Liver (tissue), 9 donors: ENCODE data around the gene TMBIM1. TPM values are rescaled to one million over a fixed set of nuclear protein-coding genes. Genes with fewer than 3 reads are reported as not detected.

Experiments used
- DNase-seq: peaks from one replicate; pipeline ENCODE4 v3.0.0-alpha.2; 2017; ENCODE audit warnings: low spot score
- H3K27ac ChIP-seq, 2 donors: one replicate each; pipeline ENCODE4 v1.7.0; 2013; ENCODE audit warnings: inconsistent platforms in 2 of 2, low read length in 2 of 2, control low read depth in 1 of 2, low read depth in 1 of 2, mild to moderate bottlenecking in 1 of 2
- H3K27me3 ChIP-seq, 4 donors: one replicate each; pipeline versions ENCODE4 v1.6.1 to v1.7.0; 2013; ENCODE audit warnings: low read length in 3 of 4, inconsistent platforms in 1 of 4, mild to moderate bottlenecking in 1 of 4, moderate library complexity in 1 of 4; ENCODE audit not compliant: control insufficient read depth in 4 of 4, insufficient read depth in 4 of 4
- H3K36me3 ChIP-seq, 4 donors: one replicate each; pipeline versions ENCODE4 v1.6.1 to v1.7.0; 2013; ENCODE audit warnings: low read length in 3 of 4, mild to moderate bottlenecking in 3 of 4, low read depth in 1 of 4, moderate library complexity in 1 of 4; ENCODE audit not compliant: control insufficient read depth in 4 of 4, insufficient read depth in 3 of 4
- H3K4me1 ChIP-seq, 4 donors: one replicate each; pipeline versions ENCODE4 v1.6.1 to v1.7.0; 2013; ENCODE audit warnings: low read length in 3 of 4, mild to moderate bottlenecking in 3 of 4, moderate library complexity in 1 of 4; ENCODE audit not compliant: control insufficient read depth in 4 of 4, insufficient read depth in 4 of 4
- H3K4me3 ChIP-seq, 3 donors: one replicate each; pipeline versions ENCODE4 v1.6.1 to v1.7.0; 2013; ENCODE audit warnings: low read length in 3 of 3, control low read depth in 1 of 3, low read depth in 1 of 3, mild to moderate bottlenecking in 1 of 3
- H3K9ac ChIP-seq, 2 donors: one replicate each; pipeline ENCODE4 v1.7.0; 2013; ENCODE audit warnings: low read length in 2 of 2, mild to moderate bottlenecking in 2 of 2, moderate library complexity in 2 of 2, control low read depth in 1 of 2, low read depth in 1 of 2
- H3K9me3 ChIP-seq, 4 donors: one replicate each; pipeline versions ENCODE4 v1.6.1 to v1.7.0; 2013; ENCODE audit warnings: low read length in 3 of 4; ENCODE audit not compliant: control insufficient read depth in 4 of 4
- ATF3 ChIP-seq: IDR thresholded peaks from 2 replicates; pipeline ENCODE4 v1.6.1; 2016; ENCODE audit warnings: antibody characterized with exemption
- CTCF ChIP-seq: fragments of 150-350 bp; IDR thresholded peaks from 2 replicates; pipeline ENCODE4 v1.5.1; 2017; ENCODE audit warnings: improper control_type of control experiment, low read depth, low read length; ENCODE audit not compliant: missing input control
- EGR1 ChIP-seq, 2 donors: IDR thresholded peaks; 2 replicates each; pipeline ENCODE4 v1.6.1; 2016 to 2018; ENCODE audit warnings: antibody characterized with exemption in 2 of 2, low read depth in 2 of 2
- FOXA1 ChIP-seq: IDR thresholded peaks from 2 replicates; pipeline ENCODE4 v1.6.1; 2016; ENCODE audit warnings: antibody characterized with exemption
- FOXA2 ChIP-seq: IDR thresholded peaks from 2 replicates; pipeline ENCODE4 v1.6.1; 2016; ENCODE audit warnings: antibody characterized with exemption
- GABPA ChIP-seq, 2 donors: IDR thresholded peaks in 1 of 2; conservative IDR thresholded peaks in 1 of 2; 2 replicates each; pipeline ENCODE4 v1.6.1; 2016; ENCODE audit warnings: antibody characterized with exemption in 2 of 2, mild to moderate bottlenecking in 1 of 2, moderate library complexity in 1 of 2
- HNF4A ChIP-seq, 2 donors: conservative IDR thresholded peaks; 2 replicates each; pipeline ENCODE4 v1.6.1; 2016; ENCODE audit warnings: antibody characterized with exemption in 2 of 2, mild to moderate bottlenecking in 2 of 2
- HNF4G ChIP-seq: IDR thresholded peaks from 2 replicates; pipeline ENCODE4 v1.6.1; 2016; ENCODE audit warnings: antibody characterized with exemption
- JUND ChIP-seq, 2 donors: IDR thresholded peaks; 2 replicates each; pipeline ENCODE4 v1.6.1; 2016; ENCODE audit warnings: antibody characterized with exemption in 2 of 2
- RAD21 ChIP-seq, 2 donors: IDR thresholded peaks; 2 replicates each; pipeline ENCODE4 v1.6.1; 2016; ENCODE audit warnings: antibody characterized with exemption in 2 of 2, mild to moderate bottlenecking in 2 of 2
- RXRA ChIP-seq, 2 donors: IDR thresholded peaks; 2 replicates each; pipeline ENCODE4 v1.6.1; 2017 to 2018; ENCODE audit warnings: antibody characterized with exemption in 2 of 2, mild to moderate bottlenecking in 1 of 2
- SP1 ChIP-seq: IDR thresholded peaks from 2 replicates; pipeline ENCODE4 v1.6.1; 2018; ENCODE audit warnings: antibody characterized with exemption, mild to moderate bottlenecking
- YY1 ChIP-seq: IDR thresholded peaks from 2 replicates; pipeline ENCODE4 v1.6.1; 2016; ENCODE audit warnings: antibody characterized with exemption, mild to moderate bottlenecking
- WGBS: extraction: QIAGEN DNeasy Blood & Tissue Kit; methylation state at CpG from one replicate; pipeline ENCODE4 v1.1.7; 2013; 5-methylcytosine and 5-hydroxymethylcytosine counted together
- polyA plus RNA-seq, 2 donors: library from polyadenylated mRNA; stranded (reverse) in 1 of 2; unstranded in 1 of 2; fragments of 200-250 nt in 1 of 2; fragments of >200 nt in 1 of 2; fragmentation: Nextera tagmentation in 1 of 2; extraction: Ambion mirVana in 1 of 2; gene quantifications; one replicate each; pipeline versions ENCODE4 v1.2.1 to v1.2.3, GENCODE V29; 2013 to 2015
- total RNA-seq, 2 donors: library from RNA; depleted of rRNA; stranded (reverse); fragments of >200 nt; gene quantifications; one replicate each; pipeline ENCODE4 v1.2.3, GENCODE V29; 2014
- TF ChIP-seq, protein P1 (sequence below): IDR thresholded peaks from 2 replicates; pipeline ENCODE4 v1.6.1; 2016; ENCODE audit warnings: antibody characterized with exemption
- TF ChIP-seq, protein P2 (sequence below): IDR thresholded peaks from 2 replicates; pipeline ENCODE4 v1.6.1; 2016; ENCODE audit warnings: antibody characterized with exemption
- TF ChIP-seq, protein P3 (sequence below): IDR thresholded peaks from 2 replicates; pipeline ENCODE4 v1.6.1; 2016; ENCODE audit warnings: antibody characterized with exemption, mild to moderate bottlenecking
- donor health status: healthy.
- donor health status: healthy.
- donor health status: healthy.
- donor health status: healthy.
- donor health status: healthy.

The TMBIM1 gene
- total and polyA plus RNA-seq, 4 donors = 61.8 to 133 (median 114) TPM

DNA sequence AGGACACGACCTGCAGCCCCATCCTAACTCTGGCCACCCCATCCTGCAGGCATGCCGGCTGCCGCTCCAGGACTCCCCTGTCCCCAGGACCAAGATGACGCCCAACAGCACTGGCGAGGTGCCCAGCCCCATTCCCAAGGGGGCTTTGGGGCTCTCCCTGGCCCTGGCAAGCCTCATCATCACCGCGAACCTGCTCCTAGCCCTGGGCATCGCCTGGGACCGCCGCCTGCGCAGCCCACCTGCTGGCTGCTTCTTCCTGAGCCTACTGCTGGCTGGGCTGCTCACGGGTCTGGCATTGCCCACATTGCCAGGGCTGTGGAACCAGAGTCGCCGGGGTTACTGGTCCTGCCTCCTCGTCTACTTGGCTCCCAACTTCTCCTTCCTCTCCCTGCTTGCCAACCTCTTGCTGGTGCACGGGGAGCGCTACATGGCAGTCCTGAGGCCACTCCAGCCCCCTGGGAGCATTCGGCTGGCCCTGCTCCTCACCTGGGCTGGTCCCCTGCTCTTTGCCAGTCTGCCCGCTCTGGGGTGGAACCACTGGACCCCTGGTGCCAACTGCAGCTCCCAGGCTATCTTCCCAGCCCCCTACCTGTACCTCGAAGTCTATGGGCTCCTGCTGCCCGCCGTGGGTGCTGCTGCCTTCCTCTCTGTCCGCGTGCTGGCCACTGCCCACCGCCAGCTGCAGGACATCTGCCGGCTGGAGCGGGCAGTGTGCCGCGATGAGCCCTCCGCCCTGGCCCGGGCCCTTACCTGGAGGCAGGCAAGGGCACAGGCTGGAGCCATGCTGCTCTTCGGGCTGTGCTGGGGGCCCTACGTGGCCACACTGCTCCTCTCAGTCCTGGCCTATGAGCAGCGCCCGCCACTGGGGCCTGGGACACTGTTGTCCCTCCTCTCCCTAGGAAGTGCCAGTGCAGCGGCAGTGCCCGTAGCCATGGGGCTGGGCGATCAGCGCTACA, 29.4 kb downstream of the TMBIM1 start:
- H3K9me3 ChIP-seq = no peaks in the 10 kb centered on the region
- TF ChIP-seq, protein P1, sequence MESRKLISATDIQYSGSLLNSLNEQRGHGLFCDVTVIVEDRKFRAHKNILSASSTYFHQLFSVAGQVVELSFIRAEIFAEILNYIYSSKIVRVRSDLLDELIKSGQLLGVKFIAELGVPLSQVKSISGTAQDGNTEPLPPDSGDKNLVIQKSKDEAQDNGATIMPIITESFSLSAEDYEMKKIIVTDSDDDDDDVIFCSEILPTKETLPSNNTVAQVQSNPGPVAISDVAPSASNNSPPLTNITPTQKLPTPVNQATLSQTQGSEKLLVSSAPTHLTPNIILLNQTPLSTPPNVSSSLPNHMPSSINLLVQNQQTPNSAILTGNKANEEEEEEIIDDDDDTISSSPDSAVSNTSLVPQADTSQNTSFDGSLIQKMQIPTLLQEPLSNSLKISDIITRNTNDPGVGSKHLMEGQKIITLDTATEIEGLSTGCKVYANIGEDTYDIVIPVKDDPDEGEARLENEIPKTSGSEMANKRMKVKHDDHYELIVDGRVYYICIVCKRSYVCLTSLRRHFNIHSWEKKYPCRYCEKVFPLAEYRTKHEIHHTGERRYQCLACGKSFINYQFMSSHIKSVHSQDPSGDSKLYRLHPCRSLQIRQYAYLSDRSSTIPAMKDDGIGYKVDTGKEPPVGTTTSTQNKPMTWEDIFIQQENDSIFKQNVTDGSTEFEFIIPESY = no peak
- TF ChIP-seq GABPA (IDR thresholded peaks at IDR 0.05 in 1 of 2, conservative IDR thresholded peaks at IDR 0.05 in 1 of 2) (no peak), HNF4G (no peak), ATF3 (no peak), HNF4A (conservative IDR thresholded peaks at IDR 0.05) (no peak), YY1 (no peak), RAD21 (IDR thresholded peaks at IDR 0.05) (no peak), FOXA2 (no peak), RXRA (IDR thresholded peaks at IDR 0.05) (no peak), FOXA1 (no peak), CTCF (no peak), JUND (IDR thresholded peaks at IDR 0.05) (no peak), SP1 (no peak)
- TF ChIP-seq, protein P2, sequence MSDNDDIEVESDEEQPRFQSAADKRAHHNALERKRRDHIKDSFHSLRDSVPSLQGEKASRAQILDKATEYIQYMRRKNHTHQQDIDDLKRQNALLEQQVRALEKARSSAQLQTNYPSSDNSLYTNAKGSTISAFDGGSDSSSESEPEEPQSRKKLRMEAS = no peak
- no peak overlapping the region for H3K4me3 ChIP-seq
- no peak overlapping the region for H3K9ac ChIP-seq
- no peaks in the 10 kb centered on the region for H3K27me3 ChIP-seq
- WGBS = 93% methylated on average over 39 of the region's 39 CpGs
- no peak for DNase-seq
- peaks cover 8 to 29% (median 13%) of the 10 kb centered on the region in 4 donors for H3K36me3 ChIP-seq
- H3K27ac ChIP-seq = no peak overlapping the region
- peaks cover 1 to 35% (median 17%) of the 10 kb centered on the region in 4 donors for H3K4me1 ChIP-seq

DNA sequence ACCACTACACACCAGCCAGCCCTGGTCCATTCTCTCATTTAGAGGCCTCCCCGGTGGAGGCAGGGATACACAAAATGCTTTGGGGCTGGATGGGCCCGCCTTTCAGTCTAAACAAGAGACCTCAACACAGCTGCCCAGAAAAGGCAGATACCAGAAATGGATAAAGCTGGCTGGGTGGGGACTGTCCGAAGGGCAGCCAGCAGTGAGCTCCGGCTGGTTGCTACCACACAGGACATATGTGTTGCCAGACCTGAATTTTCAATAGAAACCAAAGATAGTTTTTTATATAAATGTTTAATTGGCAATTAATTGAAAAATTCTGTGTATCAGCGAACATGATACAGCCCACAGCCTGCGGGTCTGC, 30.1 kb downstream of the TMBIM1 start:
- Histone ChIP-seq H3K27ac (peak overlapping the region in 1 of 2 donors; percentile 26), H3K36me3 (peaks cover 8 to 29% (median 13%) of the 10 kb centered on the region in 4 donors), H3K27me3 (no peaks in the 10 kb centered on the region), H3K9ac (no peak overlapping the region), H3K4me1 (peaks cover 1 to 35% (median 15%) of the 10 kb centered on the region in 4 donors), H3K4me3 (no peak overlapping the region), H3K9me3 (no peaks in the 10 kb centered on the region)
- 92% methylated on average over 6 of the region's 6 CpGs for WGBS
- TF ChIP-seq EGR1 (IDR thresholded peaks at IDR 0.05; ENCODE audit: low read depth in 2 of 2) (no peak), RXRA (IDR thresholded peaks at IDR 0.05) (no peak), ATF3 (no peak), FOXA2 (no peak), HNF4A (conservative IDR thresholded peaks at IDR 0.05) (no peak), SP1 (no peak), YY1 (no peak), JUND (IDR thresholded peaks at IDR 0.05) (no peak), GABPA (IDR thresholded peaks at IDR 0.05 in 1 of 2, conservative IDR thresholded peaks at IDR 0.05 in 1 of 2) (no peak)
- TF ChIP-seq, protein P1 = no peak
- TF ChIP-seq, protein P3, sequence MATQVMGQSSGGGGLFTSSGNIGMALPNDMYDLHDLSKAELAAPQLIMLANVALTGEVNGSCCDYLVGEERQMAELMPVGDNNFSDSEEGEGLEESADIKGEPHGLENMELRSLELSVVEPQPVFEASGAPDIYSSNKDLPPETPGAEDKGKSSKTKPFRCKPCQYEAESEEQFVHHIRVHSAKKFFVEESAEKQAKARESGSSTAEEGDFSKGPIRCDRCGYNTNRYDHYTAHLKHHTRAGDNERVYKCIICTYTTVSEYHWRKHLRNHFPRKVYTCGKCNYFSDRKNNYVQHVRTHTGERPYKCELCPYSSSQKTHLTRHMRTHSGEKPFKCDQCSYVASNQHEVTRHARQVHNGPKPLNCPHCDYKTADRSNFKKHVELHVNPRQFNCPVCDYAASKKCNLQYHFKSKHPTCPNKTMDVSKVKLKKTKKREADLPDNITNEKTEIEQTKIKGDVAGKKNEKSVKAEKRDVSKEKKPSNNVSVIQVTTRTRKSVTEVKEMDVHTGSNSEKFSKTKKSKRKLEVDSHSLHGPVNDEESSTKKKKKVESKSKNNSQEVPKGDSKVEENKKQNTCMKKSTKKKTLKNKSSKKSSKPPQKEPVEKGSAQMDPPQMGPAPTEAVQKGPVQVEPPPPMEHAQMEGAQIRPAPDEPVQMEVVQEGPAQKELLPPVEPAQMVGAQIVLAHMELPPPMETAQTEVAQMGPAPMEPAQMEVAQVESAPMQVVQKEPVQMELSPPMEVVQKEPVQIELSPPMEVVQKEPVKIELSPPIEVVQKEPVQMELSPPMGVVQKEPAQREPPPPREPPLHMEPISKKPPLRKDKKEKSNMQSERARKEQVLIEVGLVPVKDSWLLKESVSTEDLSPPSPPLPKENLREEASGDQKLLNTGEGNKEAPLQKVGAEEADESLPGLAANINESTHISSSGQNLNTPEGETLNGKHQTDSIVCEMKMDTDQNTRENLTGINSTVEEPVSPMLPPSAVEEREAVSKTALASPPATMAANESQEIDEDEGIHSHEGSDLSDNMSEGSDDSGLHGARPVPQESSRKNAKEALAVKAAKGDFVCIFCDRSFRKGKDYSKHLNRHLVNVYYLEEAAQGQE = no peak
- TF ChIP-seq, protein P2 = no peak
- DNase-seq = no peak
